ENCODE measurements around the gene RXRB.

DNA sequence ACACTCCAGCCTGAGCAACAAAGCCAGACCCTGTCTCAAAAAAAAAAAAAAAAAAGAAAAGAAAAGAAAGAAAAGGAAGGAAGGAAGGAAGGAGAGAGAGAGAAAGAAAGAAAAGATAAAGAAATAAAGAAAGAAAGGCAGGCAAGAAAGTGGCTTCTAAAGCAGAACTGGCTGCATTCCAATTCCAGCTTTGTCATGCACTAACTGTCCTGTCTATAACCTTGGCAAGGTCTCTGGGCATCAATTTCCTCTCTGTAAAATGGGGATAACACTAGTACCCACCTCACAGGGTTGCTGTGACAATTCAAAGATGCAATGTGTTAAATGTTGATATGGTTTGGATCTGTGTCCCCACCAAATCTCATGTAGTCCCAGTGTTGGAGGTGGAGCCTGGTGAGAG lies 35.9 kb upstream of the RXRB start:
- TF ChIP-seq, protein P1, sequence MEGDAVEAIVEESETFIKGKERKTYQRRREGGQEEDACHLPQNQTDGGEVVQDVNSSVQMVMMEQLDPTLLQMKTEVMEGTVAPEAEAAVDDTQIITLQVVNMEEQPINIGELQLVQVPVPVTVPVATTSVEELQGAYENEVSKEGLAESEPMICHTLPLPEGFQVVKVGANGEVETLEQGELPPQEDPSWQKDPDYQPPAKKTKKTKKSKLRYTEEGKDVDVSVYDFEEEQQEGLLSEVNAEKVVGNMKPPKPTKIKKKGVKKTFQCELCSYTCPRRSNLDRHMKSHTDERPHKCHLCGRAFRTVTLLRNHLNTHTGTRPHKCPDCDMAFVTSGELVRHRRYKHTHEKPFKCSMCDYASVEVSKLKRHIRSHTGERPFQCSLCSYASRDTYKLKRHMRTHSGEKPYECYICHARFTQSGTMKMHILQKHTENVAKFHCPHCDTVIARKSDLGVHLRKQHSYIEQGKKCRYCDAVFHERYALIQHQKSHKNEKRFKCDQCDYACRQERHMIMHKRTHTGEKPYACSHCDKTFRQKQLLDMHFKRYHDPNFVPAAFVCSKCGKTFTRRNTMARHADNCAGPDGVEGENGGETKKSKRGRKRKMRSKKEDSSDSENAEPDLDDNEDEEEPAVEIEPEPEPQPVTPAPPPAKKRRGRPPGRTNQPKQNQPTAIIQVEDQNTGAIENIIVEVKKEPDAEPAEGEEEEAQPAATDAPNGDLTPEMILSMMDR (IDR thresholded peaks at IDR 0.05; ENCODE audit: low read length), result no peak
- TF ChIP-seq EZH2phosphoT487 (IDR thresholded peaks at IDR 0.05; ENCODE audit: low read length) (no peak), EZH2 (optimal IDR thresholded peaks at IDR 0.05; ENCODE audit: low read depth, low read length) (no peak)
